Coronary artery (tissue), 2 donors: Measurements from ENCODE around the gene RRP12.

Experiments
- DNase-seq: peaks from one replicate; pipeline ENCODE4 v3.0.0-alpha.2; 2017; ENCODE audit warnings: low spot score
- H3K27ac ChIP-seq, 2 donors: fragments of 200-600 bp; sonication (generic); one replicate each; pipeline ENCODE4 v1.5.1; 2016 to 2019
- H3K4me3 ChIP-seq: fragments of 200-600 bp; sonication (generic); 2 replicates; pipeline ENCODE4 v1.5.1; 2016; ENCODE audit warnings: mild to moderate bottlenecking, moderate library complexity
- TF ChIP-seq, protein P1 (sequence below): fragments of 200-600 bp; sonication (generic); IDR thresholded peaks from one replicate; pipeline ENCODE4 v1.5.1; 2019; ENCODE audit warnings: antibody characterized with exemption

RRP12 gene

DNA sequence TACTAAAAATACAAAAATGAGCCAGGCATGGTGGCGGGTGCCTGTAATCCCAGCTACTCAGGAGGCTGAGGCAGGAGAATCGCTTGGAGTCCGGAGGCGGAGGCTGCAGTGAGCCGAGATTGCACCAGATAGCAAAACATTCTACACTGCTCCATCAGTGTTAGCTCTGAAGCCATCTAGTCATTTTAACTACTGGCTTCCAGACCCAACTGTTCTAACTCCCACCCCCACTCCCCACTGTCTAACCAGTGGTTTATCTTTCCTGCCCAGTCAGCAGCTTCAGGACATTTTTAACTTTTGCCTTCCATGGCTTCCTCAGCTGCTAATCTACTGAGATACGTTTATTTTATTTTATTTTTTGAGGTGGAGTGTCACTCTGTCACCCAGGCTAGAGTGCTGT is 88.2 kb downstream of the RRP12 start:
- TF ChIP-seq, protein P1, sequence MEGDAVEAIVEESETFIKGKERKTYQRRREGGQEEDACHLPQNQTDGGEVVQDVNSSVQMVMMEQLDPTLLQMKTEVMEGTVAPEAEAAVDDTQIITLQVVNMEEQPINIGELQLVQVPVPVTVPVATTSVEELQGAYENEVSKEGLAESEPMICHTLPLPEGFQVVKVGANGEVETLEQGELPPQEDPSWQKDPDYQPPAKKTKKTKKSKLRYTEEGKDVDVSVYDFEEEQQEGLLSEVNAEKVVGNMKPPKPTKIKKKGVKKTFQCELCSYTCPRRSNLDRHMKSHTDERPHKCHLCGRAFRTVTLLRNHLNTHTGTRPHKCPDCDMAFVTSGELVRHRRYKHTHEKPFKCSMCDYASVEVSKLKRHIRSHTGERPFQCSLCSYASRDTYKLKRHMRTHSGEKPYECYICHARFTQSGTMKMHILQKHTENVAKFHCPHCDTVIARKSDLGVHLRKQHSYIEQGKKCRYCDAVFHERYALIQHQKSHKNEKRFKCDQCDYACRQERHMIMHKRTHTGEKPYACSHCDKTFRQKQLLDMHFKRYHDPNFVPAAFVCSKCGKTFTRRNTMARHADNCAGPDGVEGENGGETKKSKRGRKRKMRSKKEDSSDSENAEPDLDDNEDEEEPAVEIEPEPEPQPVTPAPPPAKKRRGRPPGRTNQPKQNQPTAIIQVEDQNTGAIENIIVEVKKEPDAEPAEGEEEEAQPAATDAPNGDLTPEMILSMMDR = no peak
- H3K4me3 ChIP-seq = no peak overlapping the region
- no peak overlapping the region for H3K27ac ChIP-seq
- DNase-seq = no peak

DNA sequence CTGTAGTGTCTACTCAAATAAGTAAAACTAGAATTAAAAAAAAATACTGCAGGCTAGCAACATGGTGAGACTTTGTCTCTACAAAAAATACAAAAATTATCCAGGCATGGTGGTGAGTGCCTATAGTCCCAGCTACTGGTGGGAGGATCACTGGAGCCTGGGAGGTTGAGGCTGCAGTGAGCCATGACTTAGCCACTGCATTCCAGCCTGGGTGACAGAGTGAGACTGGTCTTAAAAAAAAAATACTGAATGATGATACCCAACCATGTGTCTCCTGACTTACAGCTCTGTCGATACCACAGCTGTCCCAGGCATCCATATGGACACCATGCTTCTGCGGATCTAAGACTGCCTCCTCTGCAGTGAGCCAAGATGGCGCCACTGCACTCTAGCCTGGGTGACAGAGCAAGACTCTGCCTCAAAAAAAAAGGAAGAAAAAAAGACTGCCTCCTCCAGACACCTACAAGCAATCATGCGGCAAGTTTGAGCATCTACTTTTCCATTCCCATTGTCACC is 90.0 kb downstream of the RRP12 start:
- H3K4me3 ChIP-seq = no peak overlapping the region
- no peak for DNase-seq
- no peak overlapping the region for H3K27ac ChIP-seq
- TF ChIP-seq, protein P1 = no peak

DNA sequence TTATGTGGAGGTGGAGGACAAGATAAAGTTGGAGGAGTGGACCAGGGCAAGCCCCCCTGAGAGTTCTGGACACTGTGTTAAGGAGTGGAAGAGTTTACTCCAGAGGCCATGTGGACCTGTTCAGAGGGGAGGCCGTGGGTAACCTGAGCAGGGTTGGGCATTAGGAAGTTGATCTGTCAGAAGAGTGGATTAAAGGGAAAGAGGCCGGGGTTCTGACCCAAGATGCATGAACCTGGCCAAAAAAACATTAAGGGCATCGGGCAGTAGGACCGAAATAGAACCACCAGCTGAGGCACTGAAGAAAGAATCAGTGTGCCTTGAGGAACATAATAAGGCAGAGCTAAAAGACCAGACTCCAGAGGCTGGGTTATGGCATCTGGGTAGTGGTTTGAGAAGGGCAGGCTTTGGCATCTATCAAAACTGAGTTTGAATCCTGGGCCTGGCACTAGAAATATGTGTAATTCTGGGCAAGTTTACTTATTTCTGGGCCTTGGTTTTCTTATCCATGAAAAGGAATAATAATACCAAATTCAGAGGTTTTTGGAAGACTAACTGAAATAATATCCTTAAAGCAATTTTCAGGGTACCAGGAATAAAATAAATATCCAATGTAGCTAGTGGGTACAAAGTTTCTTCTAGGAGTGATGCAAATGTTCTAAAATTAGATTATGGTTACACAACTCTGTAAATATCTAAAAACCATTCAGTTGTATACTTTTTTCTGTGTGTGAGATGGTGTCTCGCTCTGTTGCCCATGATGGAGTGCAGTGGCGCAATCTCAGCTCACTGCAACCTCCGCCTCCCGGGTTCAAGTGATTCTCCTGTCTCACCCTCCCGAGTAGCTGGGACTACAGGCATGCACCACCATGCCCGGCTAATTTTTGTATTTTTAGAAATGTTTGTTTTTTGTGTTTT is 93.0 kb downstream of the RRP12 start:
- peak overlapping the region in 1 of 2 donors; percentile 57 for H3K27ac ChIP-seq
- TF ChIP-seq, protein P1 = no peak
- no peak overlapping the region for H3K4me3 ChIP-seq
- no peak for DNase-seq

DNA sequence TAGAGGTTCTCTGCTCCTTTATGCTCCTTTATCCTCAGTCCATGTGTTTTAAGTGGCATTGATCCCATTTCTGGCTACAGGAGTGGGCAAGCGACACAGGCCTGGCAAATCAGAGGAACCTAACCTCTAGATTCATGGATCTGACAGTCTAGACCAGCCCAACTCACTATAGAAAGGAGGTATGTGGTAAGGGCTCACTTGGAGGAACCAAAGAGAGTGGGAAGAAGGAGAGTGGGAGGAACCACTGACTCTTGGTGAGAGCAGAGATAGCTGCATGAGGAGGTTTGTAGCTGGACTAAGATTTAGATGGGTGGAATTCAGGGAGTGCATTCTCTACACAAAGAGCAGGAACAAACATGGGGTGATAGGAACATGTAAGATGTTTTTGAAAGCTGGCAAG is 93.7 kb downstream of the RRP12 start:
- Histone ChIP-seq H3K27ac (peak overlapping the region in 1 of 2 donors; percentile 57), H3K4me3 (no peak overlapping the region)
- no peak for DNase-seq
- TF ChIP-seq, protein P1 = no peak
